Upper lobe of left lung (tissue), 4 donors: ENCODE measurements around the gene WNK2.

Source experiments
- CTCF ChIP-seq, 6 experiments: fragments of 450-650 bp in 4 of 6; fragments of 200-600 bp in 2 of 6; sonication (generic) in 2 of 6; IDR thresholded peaks; one replicate each; pipeline ENCODE4 v1.5.1; 2016 to 2019; ENCODE audit warnings: antibody characterized with exemption in 6 of 6
- POLR2A ChIP-seq, 4 donors: fragments of 450-650 bp; IDR thresholded peaks; one replicate each; pipeline ENCODE4 v1.5.1; 2016 to 2017; ENCODE audit warnings: antibody characterized with exemption in 4 of 4, mild to moderate bottlenecking in 2 of 4

- TF ChIP-seq POLR2A (IDR thresholded peaks at IDR 0.05) (no peak), CTCF (IDR thresholded peaks at IDR 0.05) (no peak)
Measured at GRCh38 chr9:93225417-93225816, 41.5 kb downstream of the WNK2 start.
